WERI-Rb-1 (cell line): ENCODE results near the gene TEDC1.
A peak's percentile ranks its signal among the peaks of the same experiment; 100 is the strongest.

Source experiments
- DNase-seq: peaks from one replicate; pipeline ENCODE4 v3.0.0-alpha.2; 2020
- H3K27ac ChIP-seq: fragments of 250-450 bp; sonication (Bioruptor Pico); 2 replicates; pipeline ENCODE4 v1.5.1; 2020; ENCODE audit warnings: mild to moderate bottlenecking, moderate library complexity
- H3K27me3 ChIP-seq: fragments of 250-450 bp; sonication (Bioruptor Pico); 2 replicates; pipeline ENCODE4 v1.5.1; 2021; ENCODE audit warnings: mild to moderate bottlenecking, low read depth, moderate library complexity; ENCODE audit not compliant: insufficient read depth, severe bottlenecking
- H3K36me3 ChIP-seq: fragments of 250-450 bp; sonication (Bioruptor Pico); 2 replicates; pipeline ENCODE4 v1.5.1; 2020; ENCODE audit warnings: mild to moderate bottlenecking, moderate library complexity
- H3K4me3 ChIP-seq: 2 replicates; pipeline ENCODE4 v1.5.1; 2011; ENCODE audit warnings: low read depth, mild to moderate bottlenecking, control low read depth, low read length
- H3K9me3 ChIP-seq: fragments of 250-450 bp; sonication (Bioruptor Pico); 2 replicates; pipeline ENCODE4 v1.5.1; 2021; ENCODE audit warnings: mild to moderate bottlenecking, moderate library complexity; ENCODE audit not compliant: severe bottlenecking
- TF ChIP-seq, protein P1 (sequence below): IDR thresholded peaks from 2 replicates; pipeline ENCODE4 v1.5.1; 2011; ENCODE audit warnings: low read depth, mild to moderate bottlenecking, control low read depth, inconsistent platforms, low read length

The TEDC1 gene

DNA sequence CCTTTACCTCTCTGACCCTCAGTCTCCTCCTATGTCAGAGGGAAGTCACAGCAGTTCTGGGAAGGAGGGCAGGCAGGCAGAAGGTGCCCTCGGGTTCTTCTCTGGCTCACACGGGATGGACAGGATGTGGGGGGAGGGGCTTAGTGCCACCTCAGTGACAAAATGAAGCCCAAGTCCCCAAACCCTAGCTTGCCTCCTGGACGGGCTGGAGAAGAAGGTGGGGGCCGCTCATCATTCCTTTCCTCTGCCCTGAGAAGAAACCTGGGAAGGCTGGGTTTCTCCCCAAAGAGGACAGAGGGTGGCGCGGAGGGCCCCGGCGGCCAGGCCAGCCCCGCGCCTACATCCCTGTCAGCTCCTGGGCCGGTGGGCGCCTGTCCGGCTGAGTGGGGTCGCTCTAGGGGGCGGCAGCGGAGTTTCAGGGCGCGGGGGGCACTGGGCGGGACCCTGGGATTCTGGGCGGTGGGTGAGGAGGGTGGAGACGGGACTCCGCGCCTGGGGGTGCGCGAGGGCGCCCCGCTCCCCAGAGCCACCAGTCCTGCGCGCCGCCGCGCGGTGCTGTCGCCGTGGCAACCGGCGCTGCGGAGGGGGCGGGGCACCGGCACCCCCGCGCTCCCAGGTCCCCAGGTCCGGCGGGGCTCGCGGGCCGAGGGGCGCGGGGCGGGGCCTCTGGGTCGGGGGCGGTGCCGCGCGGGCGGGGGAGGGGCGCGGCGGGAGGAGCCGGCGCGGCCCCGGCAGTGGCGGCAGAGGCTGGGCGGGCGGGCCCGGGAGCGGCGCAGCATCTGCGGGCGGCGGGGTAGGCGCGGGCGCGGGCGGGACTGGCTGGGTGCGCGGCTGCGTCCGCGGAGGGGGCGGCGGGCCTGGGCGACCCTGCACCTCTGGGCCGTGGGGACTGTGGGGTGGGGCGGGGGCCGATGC is 35.1 kb downstream of the TEDC1 start, which contains the start of gene TMEM121:
TMEM121 (plus strand) TSS at position 723 of the 915 bp plus-strand sequence. CDS start 2,252 bp downstream, outside the sequence.
- peak within 1 kb of the TSS; percentile 66 for H3K4me3 ChIP-seq
- peaks cover 18% of the 10 kb centered on the region for H3K27me3 ChIP-seq
- no peaks in the 10 kb centered on the region for H3K9me3 ChIP-seq
- DNase-seq = peak; percentile 35
- TF ChIP-seq, protein P1, sequence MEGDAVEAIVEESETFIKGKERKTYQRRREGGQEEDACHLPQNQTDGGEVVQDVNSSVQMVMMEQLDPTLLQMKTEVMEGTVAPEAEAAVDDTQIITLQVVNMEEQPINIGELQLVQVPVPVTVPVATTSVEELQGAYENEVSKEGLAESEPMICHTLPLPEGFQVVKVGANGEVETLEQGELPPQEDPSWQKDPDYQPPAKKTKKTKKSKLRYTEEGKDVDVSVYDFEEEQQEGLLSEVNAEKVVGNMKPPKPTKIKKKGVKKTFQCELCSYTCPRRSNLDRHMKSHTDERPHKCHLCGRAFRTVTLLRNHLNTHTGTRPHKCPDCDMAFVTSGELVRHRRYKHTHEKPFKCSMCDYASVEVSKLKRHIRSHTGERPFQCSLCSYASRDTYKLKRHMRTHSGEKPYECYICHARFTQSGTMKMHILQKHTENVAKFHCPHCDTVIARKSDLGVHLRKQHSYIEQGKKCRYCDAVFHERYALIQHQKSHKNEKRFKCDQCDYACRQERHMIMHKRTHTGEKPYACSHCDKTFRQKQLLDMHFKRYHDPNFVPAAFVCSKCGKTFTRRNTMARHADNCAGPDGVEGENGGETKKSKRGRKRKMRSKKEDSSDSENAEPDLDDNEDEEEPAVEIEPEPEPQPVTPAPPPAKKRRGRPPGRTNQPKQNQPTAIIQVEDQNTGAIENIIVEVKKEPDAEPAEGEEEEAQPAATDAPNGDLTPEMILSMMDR = no peak
- no peak within 1 kb of the TSS for H3K27ac ChIP-seq
- peaks cover 4% of the 10 kb centered on the region; the same call in 1 of the 2 replicates for H3K36me3 ChIP-seq

DNA sequence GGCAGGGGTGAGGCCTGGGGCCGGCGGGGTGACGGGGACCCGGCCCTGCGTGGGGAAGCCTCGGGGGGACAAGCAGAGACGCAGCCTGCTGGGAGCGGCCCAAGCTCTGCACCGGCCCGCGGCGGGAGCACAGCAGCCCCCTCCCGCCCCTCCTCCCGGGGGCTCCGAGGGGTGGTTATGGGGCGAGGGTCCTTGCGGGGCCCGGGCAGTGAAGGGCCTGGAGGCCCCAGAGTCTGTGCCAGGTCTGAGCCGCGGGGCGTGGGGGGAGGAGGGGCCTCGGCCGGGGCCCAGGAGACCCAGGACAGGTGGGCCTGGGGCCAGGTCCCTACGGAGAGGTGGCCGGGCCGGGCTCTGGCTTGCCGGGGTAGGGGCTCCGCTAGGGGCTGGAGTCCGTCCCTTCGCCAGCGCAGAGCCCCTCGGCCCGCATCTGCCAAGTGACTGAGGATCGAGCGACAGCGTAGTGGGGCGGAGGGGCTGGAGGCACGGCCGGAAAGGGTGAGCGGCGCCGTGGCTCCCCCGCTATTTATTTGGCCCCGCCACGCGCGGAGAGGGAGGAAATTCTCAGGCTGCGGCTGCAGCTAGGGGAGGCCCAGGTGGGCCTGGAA is 35.8 kb downstream of the TEDC1 start:
- H3K27ac ChIP-seq = no peak overlapping the region
- no peak for DNase-seq
- TF ChIP-seq, protein P1 = no peak
- peaks cover 4% of the 10 kb centered on the region; the same call in 1 of the 2 replicates for H3K36me3 ChIP-seq
- H3K27me3 ChIP-seq = peaks cover 18% of the 10 kb centered on the region
- no peaks in the 10 kb centered on the region for H3K9me3 ChIP-seq
- peak overlapping the region; percentile 66 for H3K4me3 ChIP-seq

DNA sequence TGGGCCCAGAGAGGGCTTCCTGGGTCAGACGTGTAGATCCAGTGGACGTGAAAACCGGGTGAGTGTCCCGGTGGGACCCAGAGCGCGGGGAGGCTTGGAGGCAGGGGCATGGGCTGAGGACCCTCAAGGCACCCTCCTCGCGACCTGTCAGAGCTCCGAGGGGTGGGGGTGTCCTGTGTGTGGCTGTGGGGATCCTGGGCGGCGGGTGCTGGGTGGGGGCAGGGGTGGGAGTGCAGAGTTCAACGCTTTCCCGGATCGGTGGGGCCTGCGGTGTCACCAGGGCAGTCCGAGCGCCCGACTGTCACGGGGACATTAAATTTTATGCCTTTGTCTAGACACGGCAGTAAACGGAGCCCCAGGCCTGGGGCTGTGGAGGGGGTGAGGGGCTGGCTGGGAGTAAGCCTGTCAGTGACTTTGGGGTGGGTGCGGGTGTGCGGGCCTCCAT is 36.4 kb downstream of the TEDC1 start:
- Histone ChIP-seq H3K36me3 (peaks cover 4% of the 10 kb centered on the region; the same call in 1 of the 2 replicates), H3K4me3 (peak overlapping the region; percentile 66), H3K27ac (no peak overlapping the region), H3K27me3 (peaks cover 18% of the 10 kb centered on the region), H3K9me3 (no peaks in the 10 kb centered on the region)
- TF ChIP-seq, protein P1 = no peak
- DNase-seq = no peak

DNA sequence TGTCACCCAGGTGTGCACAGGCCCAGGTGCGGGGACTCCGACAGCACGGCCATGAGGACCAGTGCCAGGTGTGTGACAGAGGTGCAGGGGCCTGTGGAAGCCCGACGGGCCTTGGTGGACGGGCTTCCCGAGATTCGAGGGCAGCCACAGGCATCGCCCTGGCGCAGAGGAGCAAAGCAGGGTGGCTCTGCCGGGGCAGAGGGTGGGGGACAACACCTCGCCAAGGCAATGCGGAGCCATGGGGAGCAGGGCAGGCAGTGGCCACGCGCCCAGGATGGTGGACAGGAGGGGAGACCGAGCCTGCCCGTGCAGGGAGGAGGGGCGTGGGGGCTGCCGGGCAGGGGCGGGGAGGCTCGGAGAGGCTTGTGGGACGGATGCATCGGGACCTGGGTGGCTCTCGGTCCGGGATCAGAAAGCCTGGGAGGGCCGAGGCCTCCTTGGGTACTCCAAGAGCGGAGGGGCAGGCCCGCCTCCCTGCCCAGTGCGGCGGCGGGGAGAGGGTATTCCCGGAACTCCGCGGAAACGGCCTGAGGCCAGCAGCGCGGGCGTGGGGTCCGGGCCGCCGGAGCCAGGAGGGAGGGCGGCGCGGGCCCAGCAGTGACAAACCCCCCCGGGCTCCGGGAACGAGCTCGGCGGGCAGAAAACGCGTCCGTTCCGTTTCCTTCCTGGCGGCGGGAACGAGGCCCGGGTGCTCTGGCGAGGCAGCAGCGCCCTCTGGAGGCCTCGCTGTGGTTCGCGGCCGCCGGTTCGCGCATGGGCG is 37.0 kb downstream of the TEDC1 start:
- TF ChIP-seq, protein P1 = peak; percentile 92
- no peaks in the 10 kb centered on the region for H3K9me3 ChIP-seq
- DNase-seq = peak; percentile 73
- H3K36me3 ChIP-seq = peaks cover 4% of the 10 kb centered on the region; the same call in 1 of the 2 replicates
- H3K4me3 ChIP-seq = peak overlapping the region; percentile 66
- H3K27ac ChIP-seq = peak overlapping the region; percentile 40; the same call in 1 of the 2 replicates
- peaks cover 18% of the 10 kb centered on the region for H3K27me3 ChIP-seq

DNA sequence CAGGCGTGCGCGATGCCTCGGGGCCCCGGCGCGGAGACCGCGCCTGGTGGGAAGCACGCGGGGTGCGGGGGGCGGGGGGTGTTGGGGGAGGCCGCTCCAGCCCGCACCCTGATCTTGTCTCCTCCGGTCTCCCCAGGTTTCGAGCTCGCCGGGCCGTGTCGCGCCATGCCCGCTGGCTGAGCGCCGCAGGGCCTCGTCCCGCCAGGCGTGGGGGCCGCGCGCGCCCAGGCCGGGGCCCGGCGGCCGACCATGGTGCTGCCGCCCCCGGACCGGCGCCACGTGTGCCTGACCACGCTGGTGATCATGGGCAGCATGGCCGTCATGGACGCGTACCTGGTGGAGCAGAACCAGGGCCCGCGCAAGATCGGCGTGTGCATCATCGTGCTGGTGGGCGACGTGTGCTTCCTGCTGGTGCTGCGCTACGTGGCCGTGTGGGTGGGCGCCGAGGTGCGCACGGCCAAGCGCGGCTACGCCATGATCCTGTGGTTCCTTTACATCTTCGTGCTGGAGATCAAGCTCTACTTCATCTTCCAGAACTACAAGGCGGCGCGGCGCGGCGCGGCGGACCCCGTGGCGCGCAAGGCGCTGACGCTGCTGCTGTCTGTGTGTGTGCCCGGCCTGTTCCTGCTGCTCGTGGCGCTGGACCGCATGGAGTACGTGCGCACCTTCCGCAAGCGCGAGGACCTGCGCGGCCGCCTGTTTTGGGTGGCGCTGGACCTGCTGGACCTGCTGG is 37.7 kb downstream of the TEDC1 start:
- Histone ChIP-seq H3K36me3 (peaks cover 4% of the 10 kb centered on the region; the same call in 1 of the 2 replicates), H3K4me3 (no peak overlapping the region), H3K27me3 (peaks cover 18% of the 10 kb centered on the region), H3K27ac (no peak overlapping the region), H3K9me3 (no peaks in the 10 kb centered on the region)
- no peak for DNase-seq
- TF ChIP-seq, protein P1 = no peak
